Medulla oblongata (tissue), 1 donor: ENCODE data around the gene FPR3.
"Not testable (repeated sequence)": the region's sequence is repeated elsewhere in the genome, so short reads cannot be mapped to it uniquely, and the experiment has no call there.

ENCODE experiments used
- DNase-seq: peaks from one replicate; pipeline ENCODE4 v3.0.0-alpha.2; 2015; ENCODE audit errors: extremely low spot score

Gene FPR3, protein sequence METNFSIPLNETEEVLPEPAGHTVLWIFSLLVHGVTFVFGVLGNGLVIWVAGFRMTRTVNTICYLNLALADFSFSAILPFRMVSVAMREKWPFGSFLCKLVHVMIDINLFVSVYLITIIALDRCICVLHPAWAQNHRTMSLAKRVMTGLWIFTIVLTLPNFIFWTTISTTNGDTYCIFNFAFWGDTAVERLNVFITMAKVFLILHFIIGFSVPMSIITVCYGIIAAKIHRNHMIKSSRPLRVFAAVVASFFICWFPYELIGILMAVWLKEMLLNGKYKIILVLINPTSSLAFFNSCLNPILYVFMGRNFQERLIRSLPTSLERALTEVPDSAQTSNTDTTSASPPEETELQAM

GRCh38 chr19:51794885-51795490 lies at the start of gene FPR3:
Gene FPR3, plus strand, starts transcription at chr19:51795157. Its CDS starts 28,592 bp downstream, at chr19:51823749.
- DNase-seq = peak; percentile 27

DNA sequence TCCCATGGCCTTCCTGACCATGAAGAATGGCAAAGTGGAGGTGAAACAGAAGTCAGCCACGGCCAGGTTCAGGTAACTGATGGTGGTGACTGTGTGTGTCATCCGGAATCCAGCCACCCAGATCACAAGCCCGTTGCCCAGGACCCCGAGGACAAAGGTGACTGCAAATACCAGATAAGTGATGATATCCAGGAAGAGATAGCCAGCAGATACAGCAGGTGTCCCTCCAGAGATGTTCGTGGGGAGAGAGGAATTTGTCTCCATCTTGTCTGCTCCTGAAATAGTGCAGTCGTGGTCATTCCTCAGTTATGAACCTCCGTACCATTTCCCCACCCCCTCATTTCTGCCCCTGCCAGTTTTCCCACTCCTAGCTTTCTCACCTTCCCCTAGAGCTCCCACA lies 48.2 kb upstream of the FPR3 start:
- no peak for DNase-seq

DNA sequence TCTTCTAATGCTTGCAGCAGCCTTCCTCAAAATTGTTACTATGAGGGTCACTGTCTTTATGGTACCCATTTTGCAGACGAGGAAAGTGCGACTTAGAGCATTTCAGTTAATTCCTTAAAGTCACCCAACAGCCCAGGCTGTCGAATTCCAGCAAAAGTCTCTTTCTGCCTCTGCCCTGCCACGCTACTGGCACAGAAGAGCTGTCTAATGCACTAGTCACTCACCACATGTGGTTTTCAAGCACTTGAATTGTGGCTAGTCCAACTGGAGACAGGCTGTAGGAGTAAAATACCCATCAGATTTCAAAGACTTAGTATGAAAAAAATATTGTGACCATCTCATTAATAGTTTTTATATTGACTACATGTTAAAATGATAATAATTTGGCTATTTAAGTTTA lies 45.0 kb upstream of the FPR3 start:
- no peak for DNase-seq

- no peak for DNase-seq
These were observed 44.4 kb upstream of the FPR3 start for GRCh38 chr19:51750400-51751094.

GRCh38 chr19:51751655-51752054 lies 43.3 kb upstream of the FPR3 start, which contains the start of gene FPR1:
Gene FPR1, minus strand, starts transcription at chr19:51751878. Its CDS starts 4,884 bp downstream, at chr19:51746994.
- peak; percentile 81 for DNase-seq

DNA sequence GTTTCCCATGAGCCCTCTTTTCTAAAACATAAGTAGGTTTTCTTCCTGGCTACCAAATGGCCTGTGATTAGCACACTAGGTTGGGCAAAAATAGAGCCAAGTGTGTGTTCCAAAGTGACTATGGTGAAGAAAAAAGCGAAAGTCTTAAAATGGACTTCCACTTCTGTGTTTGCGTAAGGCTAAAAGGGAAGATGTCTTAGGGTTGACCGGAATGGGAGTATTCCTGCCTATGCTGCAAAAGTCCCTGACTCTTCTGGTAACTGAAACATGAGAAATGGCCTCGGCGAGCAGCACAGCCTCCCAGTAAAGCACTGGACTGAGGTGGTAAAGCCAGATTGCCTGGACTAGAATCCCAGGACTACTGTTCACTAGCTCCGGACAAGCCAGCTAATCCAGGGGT lies 40.8 kb upstream of the FPR3 start:
- peak; percentile 78 for DNase-seq

- DNase-seq = no peak
These were observed 40.2 kb upstream of the FPR3 start for GRCh38 chr19:51754770-51755169.

- DNase-seq = no peak
These were observed 39.4 kb upstream of the FPR3 start for GRCh38 chr19:51755571-51755970.

- DNase-seq = no peak
These were observed 34.1 kb upstream of the FPR3 start, which contains the start of gene FPR2 for GRCh38 chr19:51760697-51761356. Gene FPR2, plus strand, starts transcription at chr19:51761180. Its CDS starts 7,479 bp downstream, at chr19:51768659.

DNA sequence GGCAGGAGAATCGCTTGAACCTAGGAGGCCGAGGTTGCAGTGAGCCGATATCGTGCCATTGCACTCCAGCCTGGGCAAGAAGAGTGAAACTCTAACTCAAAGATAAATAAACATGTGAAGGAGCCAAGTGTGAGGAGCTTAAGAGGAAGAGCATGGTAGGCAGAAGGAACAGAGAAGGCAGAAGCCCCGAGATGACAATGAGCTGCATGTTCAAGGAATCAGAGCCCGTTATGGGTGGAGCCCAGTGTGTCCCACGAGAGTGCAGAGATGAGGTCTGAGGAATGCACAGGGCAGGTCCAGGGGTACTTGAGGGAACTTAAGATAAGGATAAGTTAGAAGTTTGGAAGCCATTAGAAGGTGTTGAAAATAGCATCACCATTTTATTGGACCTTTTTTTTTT lies 33.3 kb upstream of the FPR3 start:
- no peak for DNase-seq

GRCh38 chr19:51765086-51765485 lies 29.9 kb upstream of the FPR3 start:
- DNase-seq = no peak

DNA sequence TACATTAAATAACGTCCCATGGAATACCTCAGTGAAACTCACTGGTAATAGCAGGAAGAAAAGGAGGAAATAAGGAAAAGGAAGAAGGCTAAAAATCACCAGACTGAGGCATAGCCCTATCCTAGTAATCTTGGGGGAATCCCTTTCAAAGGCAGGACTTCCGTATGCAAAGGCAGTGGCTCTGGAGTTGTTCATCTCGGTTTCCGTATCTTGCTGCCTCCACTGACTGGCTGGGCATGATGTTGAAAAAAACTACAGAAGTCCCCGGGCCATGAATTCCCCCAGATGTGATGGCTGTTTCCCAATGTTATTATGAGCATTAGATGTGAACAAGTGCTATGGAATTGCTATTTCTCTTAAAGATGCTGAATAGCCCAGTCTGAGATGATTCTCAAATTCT lies 28.5 kb upstream of the FPR3 start:
- no peak for DNase-seq

- DNase-seq = peak; percentile 18
These were observed 23.4 kb upstream of the FPR3 start for GRCh38 chr19:51771376-51772130.

GRCh38 chr19:51772977-51773376 lies 22.0 kb upstream of the FPR3 start:
- DNase-seq = no peak

DNA sequence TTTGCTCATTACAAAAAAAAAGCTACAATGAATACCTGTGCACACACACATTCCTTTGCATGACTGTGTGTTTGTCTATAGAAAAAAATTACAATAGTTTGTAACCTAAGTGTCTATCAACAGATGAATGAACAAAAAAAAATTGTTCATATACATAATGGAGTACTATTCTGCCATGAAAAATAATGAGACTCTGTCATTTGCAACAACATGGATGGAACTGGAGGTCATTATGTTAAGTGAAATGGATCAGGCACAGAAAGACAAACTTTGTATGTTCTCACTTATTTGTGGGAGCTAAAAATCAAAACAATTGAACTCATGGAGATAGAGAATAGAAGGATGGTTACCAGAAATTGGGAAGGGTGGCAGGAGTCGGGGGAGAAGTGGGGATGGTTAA lies 18.4 kb upstream of the FPR3 start:
- DNase-seq = not testable (repeated sequence)

DNA sequence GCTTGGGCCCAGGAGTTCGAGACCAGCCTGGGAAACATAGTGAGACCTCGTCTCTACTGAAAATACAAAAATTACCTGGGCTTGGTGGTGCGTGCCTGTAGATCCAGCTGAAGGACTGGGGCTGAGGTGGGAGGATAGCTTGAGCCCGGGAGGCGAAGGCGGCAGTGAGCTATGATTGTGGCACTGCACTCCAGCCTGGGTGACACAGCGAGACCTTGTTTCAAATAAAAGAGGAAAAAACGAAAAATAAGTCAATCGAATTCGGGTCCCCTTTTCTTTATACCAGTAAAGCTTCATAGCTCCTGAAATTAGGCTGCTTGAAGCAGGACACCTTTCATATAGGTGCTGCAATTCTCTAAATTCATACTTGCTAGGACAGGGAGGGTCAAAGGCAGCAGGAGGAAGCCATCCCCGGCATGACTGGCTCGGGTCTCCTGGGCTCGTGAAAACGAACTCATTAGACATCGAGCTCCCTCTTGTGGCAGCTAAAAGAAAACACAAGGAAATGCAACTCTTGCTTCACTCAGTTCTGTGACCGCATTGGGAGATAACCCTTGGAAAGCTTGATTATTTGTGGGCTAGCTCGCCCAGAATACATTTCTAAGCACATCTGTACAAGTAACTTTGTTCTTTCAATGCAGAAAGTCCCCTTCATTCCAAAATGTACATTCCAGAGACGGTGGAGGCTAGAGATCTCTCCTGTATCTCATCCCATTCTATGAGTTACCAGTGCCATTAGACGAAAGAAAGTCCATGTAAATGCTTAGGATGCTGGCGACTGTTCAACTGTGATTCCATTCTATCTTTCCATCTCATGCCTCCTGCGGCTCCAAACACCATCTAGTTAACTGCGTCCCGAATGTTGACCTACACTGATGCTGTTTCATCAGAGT lies 17.1 kb upstream of the FPR3 start:
- peak; percentile 96 for DNase-seq

DNA sequence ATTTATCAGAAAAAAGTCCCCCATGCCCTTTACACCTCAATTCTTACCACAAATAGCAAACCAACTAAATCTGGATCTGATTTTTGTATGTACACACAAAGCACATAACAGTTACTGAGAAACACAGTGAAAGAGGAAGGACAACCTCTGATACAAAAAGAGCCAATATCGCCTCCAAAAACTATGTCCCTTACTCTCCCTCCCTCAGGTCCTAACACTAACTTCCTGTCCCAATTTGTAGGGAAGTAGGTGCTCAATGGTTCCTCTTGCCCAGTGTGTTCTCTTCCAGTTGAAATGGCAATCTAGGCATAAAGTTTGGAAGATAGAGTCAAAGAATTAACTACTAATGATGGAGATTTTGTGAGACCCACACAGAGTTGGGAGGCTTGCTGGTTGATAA lies 15.8 kb upstream of the FPR3 start:
- no peak for DNase-seq

DNA sequence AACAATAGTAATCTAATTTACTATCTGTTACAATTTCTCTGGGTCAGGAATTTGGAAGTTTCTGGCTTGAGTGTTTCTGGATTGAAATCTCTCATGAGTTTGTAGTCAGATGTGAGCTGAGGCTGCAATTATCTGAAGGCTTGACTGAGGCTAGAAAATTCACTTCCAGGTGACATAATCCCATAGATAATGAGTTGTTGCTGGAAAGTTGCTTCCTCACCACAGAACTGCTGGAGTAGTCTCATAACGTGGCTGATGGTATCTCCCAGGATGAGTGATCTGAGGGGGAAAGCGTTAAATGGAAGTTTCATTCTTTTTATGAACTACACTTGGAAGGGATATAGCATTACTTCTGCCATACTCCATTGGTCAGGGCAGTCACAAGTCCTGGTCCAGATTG lies 15.3 kb upstream of the FPR3 start:
- DNase-seq = no peak

GRCh38 chr19:51780270-51780669 lies 14.7 kb upstream of the FPR3 start:
- DNase-seq = no peak

DNA sequence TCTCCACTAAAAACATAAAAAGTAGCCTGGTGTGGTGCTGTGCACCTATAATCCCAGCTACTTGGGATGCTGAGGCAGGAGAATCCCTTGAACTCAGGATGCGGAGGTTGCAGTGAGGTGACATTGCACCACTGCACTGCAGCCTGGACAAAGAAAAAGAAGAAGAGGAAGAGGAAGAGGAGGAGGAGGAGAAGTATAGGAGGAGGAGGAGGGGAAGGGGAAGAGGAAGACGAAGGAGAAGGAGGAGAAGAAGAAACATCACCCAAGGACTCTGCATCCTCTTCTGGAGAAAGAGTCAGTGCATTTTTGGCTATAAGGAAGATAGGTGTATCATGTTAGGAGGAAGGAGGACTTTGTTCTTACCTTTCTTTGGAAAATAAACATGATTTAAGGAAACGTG lies 13.0 kb upstream of the FPR3 start:
- no peak for DNase-seq
